ENCODE results near the gene C11orf24. TPM values are rescaled to one million over a fixed set of nuclear protein-coding genes. Genes with fewer than 3 reads are reported as not detected.
"Not testable (repeated sequence)": the region's sequence is repeated elsewhere in the genome, so short reads cannot be mapped to it uniquely, and the experiment has no call there.

The C11orf24 gene
- polyA plus RNA-seq, 1 donor = 24.7 TPM

- no peak for DNase-seq
Observed at GRCh38 chr11:68255526-68255925, 16.2 kb downstream of the C11orf24 start.

- DNase-seq = no peak
Observed at GRCh38 chr11:68254421-68254820, 17.4 kb downstream of the C11orf24 start.

GRCh38 chr11:68251765-68252164 is 20.0 kb downstream of the C11orf24 start:
- DNase-seq = no peak

- DNase-seq = not testable (repeated sequence)
Observed at GRCh38 chr11:68244912-68245311, 26.9 kb downstream of the C11orf24 start.

- DNase-seq = not testable (repeated sequence)
Observed at GRCh38 chr11:68243847-68244246, 27.9 kb downstream of the C11orf24 start.

- DNase-seq = no peak
Observed at GRCh38 chr11:68242616-68243015, 29.2 kb downstream of the C11orf24 start.

- DNase-seq = no peak
Observed at GRCh38 chr11:68231621-68232020, 40.2 kb downstream of the C11orf24 start.

GRCh38 chr11:68229601-68230000 is 42.2 kb downstream of the C11orf24 start:
- DNase-seq = no peak

- DNase-seq = no peak
Observed at GRCh38 chr11:68226421-68226820, 45.4 kb downstream of the C11orf24 start.

- no peak for DNase-seq
Observed at GRCh38 chr11:68224606-68225005, 47.2 kb downstream of the C11orf24 start.

- no peak for DNase-seq
Observed at GRCh38 chr11:68223275-68223674, 48.5 kb downstream of the C11orf24 start.

- DNase-seq = no peak
Observed at GRCh38 chr11:68221406-68221805, 50.4 kb downstream of the C11orf24 start.

GRCh38 chr11:68216171-68216938 is 55.4 kb downstream of the C11orf24 start:
- no peak for DNase-seq

- DNase-seq = no peak
Observed at GRCh38 chr11:68215524-68216170, 56.1 kb downstream of the C11orf24 start.

- no peak for DNase-seq
Observed at GRCh38 chr11:68215087-68215445, 56.7 kb downstream of the C11orf24 start.

GRCh38 chr11:68214173-68215086 is 57.3 kb downstream of the C11orf24 start:
- DNase-seq = no peak

GRCh38 chr11:68213555-68214172 is 58.1 kb downstream of the C11orf24 start:
- peak; percentile 94 for DNase-seq

GRCh38 chr11:68213135-68213515 is 58.6 kb downstream of the C11orf24 start, which contains the start of gene KMT5B:
Gene KMT5B (minus strand): TSS chr11:68213296. CDS start chr11:68190076, 23,220 bp downstream.
- peak; percentile 60 for DNase-seq

- DNase-seq = peak; percentile 55
Observed at GRCh38 chr11:68212421-68213134, 59.2 kb downstream of the C11orf24 start.

- no peak for DNase-seq
Observed at GRCh38 chr11:68211546-68211945, 60.2 kb downstream of the C11orf24 start.
